ENCODE results near the gene KCNMA1. TPM values are rescaled to one million over a fixed set of nuclear protein-coding genes. Genes with fewer than 3 reads are reported as not detected.

The KCNMA1 gene
- total and polyA plus RNA-seq, 9 of the 15 experiments (the other 6 are each of a cell fraction or from before 2014, with no cell fraction given), result 0.01 to 0.95 (median 0.15) TPM; not detected in 4

GRCh38 chr10:76915316-76915715 lies 722.3 kb downstream of the KCNMA1 start:
- ChIA-PET CTCF (ENCODE audit: low intra/inter-chr PET ratio) (no interaction called here), POLR2A (no interaction called here)
- H3K4me1 ChIP-seq (replicated peaks in 1 of 2; ENCODE audit: control insufficient read depth in 2 of 2, insufficient read depth in 2 of 2, low read length in 2 of 2), result no peaks in the 10 kb centered on the region
- no peak for FAIRE-seq
- H3K36me3 ChIP-seq (ENCODE audit: control insufficient read depth, insufficient read depth, low read length), result no peaks in the 10 kb centered on the region
- WGBS (ENCODE audit: insufficient coverage, low coverage, missing lambda C conversion rate), result 3% methylated on average over 2 of the region's 2 CpGs
- no peak overlapping the region for H3K4me3 ChIP-seq
- TF ChIP-seq NONO (IDR thresholded peaks at IDR 0.05; ENCODE audit: low read depth in 2 of 2, low read length in 1 of 2) (no peak), SAP30 (IDR thresholded peaks at IDR 0.05; ENCODE audit: borderline replicate concordance, insufficient read depth, low read depth, low read length, poor library complexity, severe bottlenecking) (no peak), ZNF184 (CRISPR knock-in tag; IDR thresholded peaks at IDR 0.05) (no peak)
- in situ Hi-C loops (cut with MboI) (no loop called here), intact Hi-C loops (cut with micrococcal nuclease) (no loop called here)
- ATAC-seq, result no peak
- no peaks in the 10 kb centered on the region for H3K79me2 ChIP-seq (ENCODE audit: control insufficient read depth, insufficient read depth, low read length)
- no peak overlapping the region for H3K27ac ChIP-seq (ENCODE audit: extremely low read depth, low read depth, low read length)
- H2AFZ ChIP-seq (ENCODE audit: low read depth, low read length), result no peak overlapping the region
- no peak for DNase-seq (ENCODE audit: extremely low read depth in 1 of 4, low spot score in 3 of 4)
- H3K9ac ChIP-seq (ENCODE audit: insufficient read depth in 1 of 2, low read depth in 2 of 2, low read length in 2 of 2), result no peak overlapping the region
- BruUV-seq (replicated peaks), result no TSS peak
- H4K20me1 ChIP-seq (replicated peaks; ENCODE audit: control insufficient read depth, insufficient read depth, low read length), result no peaks in the 10 kb centered on the region
- no peaks in the 10 kb centered on the region for H3K9me1 ChIP-seq (ENCODE audit: control insufficient read depth, insufficient read depth, low read length)
- no peaks in the 10 kb centered on the region for H3K27me3 ChIP-seq (ENCODE audit: control insufficient read depth in 2 of 2, insufficient read depth in 2 of 2, low read length in 2 of 2)
- no peaks in the 10 kb centered on the region for H3K9me3 ChIP-seq (replicated peaks; ENCODE audit: control insufficient read depth, insufficient read depth, low read depth, low read length)
- H3K4me2 ChIP-seq (ENCODE audit: insufficient read depth, low read length), result no peak overlapping the region

DNA sequence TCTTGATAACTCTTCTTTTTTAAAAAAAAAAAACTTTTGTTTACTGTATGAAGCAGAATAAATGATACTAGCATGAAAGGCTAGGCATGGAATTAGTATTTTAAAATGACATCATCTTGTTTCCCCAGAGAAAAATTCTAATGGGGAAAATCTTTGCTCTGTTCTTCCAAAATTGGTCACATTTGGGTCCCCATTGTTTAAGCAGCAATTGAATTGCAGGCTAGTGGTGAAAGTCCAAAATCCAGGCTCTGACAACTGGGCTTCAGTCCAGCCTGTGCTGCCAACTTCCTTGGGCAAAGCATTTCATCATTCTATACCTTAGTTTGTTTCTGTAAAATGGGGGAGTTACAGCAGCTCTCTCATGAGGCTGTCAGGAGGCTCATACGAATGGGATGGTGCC lies 726.4 kb downstream of the KCNMA1 start:
- Histone ChIP-seq H4K20me1 (replicated peaks; ENCODE audit: control insufficient read depth, insufficient read depth, low read length) (no peaks in the 10 kb centered on the region), H3K9me1 (ENCODE audit: control insufficient read depth, insufficient read depth, low read length) (no peaks in the 10 kb centered on the region), H3K36me3 (ENCODE audit: control insufficient read depth, insufficient read depth, low read length) (no peaks in the 10 kb centered on the region), H3K4me2 (ENCODE audit: insufficient read depth, low read length) (no peak overlapping the region), H3K9ac (ENCODE audit: insufficient read depth in 1 of 2, low read depth in 2 of 2, low read length in 2 of 2) (no peak overlapping the region), H2AFZ (ENCODE audit: low read depth, low read length) (no peak overlapping the region), H3K4me1 (replicated peaks in 1 of 2; ENCODE audit: control insufficient read depth in 2 of 2, insufficient read depth in 2 of 2, low read length in 2 of 2) (no peaks in the 10 kb centered on the region), H3K4me3 (no peak overlapping the region), H3K9me3 (replicated peaks; ENCODE audit: control insufficient read depth, insufficient read depth, low read depth, low read length) (no peaks in the 10 kb centered on the region), H3K27ac (ENCODE audit: extremely low read depth, low read depth, low read length) (no peak overlapping the region), H3K79me2 (ENCODE audit: control insufficient read depth, insufficient read depth, low read length) (no peaks in the 10 kb centered on the region), H3K27me3 (ENCODE audit: control insufficient read depth in 2 of 2, insufficient read depth in 2 of 2, low read length in 2 of 2) (no peaks in the 10 kb centered on the region)
- FAIRE-seq, result no peak
- intact Hi-C loops (cut with micrococcal nuclease), result no loop called here
- DNase-seq (ENCODE audit: extremely low read depth in 1 of 4, low spot score in 3 of 4), result no peak
- ATAC-seq, result no peak
- no TSS peak for BruUV-seq (replicated peaks)
- no peak for TF ChIP-seq NFE2 (IDR thresholded peaks at IDR 0.05; ENCODE audit: low read depth)
- TF ChIP-seq, protein P1, sequence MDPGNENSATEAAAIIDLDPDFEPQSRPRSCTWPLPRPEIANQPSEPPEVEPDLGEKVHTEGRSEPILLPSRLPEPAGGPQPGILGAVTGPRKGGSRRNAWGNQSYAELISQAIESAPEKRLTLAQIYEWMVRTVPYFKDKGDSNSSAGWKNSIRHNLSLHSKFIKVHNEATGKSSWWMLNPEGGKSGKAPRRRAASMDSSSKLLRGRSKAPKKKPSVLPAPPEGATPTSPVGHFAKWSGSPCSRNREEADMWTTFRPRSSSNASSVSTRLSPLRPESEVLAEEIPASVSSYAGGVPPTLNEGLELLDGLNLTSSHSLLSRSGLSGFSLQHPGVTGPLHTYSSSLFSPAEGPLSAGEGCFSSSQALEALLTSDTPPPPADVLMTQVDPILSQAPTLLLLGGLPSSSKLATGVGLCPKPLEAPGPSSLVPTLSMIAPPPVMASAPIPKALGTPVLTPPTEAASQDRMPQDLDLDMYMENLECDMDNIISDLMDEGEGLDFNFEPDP (CRISPR knock-in tag; IDR thresholded peaks at IDR 0.05), result no peak
- no peak for TF ChIP-seq PTRF (tag; IDR thresholded peaks at IDR 0.05)
- no peak for TF ChIP-seq ZFP36 (IDR thresholded peaks at IDR 0.05; ENCODE audit: low read depth, low read length, partially characterized antibody)
- no peak for TF ChIP-seq CHCHD3 (CRISPR knock-in tag; IDR thresholded peaks at IDR 0.05)
- TF ChIP-seq HDAC1 (IDR thresholded peaks at IDR 0.05), result no peak
- no peak for TF ChIP-seq ELF4 (CRISPR knock-in tag; IDR thresholded peaks at IDR 0.05)
- CTCF ChIA-PET (ENCODE audit: low intra/inter-chr PET ratio), result no interaction called here
- POLR2A ChIA-PET, result interaction anchor here (0.6 kb wide), 1 partner anchor 412 kb away, joined by 3 read pairs; no protein-coding TSS in a partner anchor
- 0% methylated on average over 1 of the region's 1 CpG for WGBS (ENCODE audit: insufficient coverage, low coverage, missing lambda C conversion rate)
- in situ Hi-C loops (cut with MboI), result no loop called here
